Esophagus muscularis mucosa (tissue), 4 donors: ENCODE data around the gene SPATA22. TPM values are rescaled to one million over a fixed set of nuclear protein-coding genes. Genes with fewer than 3 reads are reported as not detected.
"Not testable (repeated sequence)": the region's sequence is repeated elsewhere in the genome, so short reads cannot be mapped to it uniquely, and the experiment has no call there.

Source experiments
- DNase-seq: peaks from one replicate; pipeline ENCODE4 v3.0.0-alpha.2; 2017; ENCODE audit errors: extremely low spot score
- H3K27ac ChIP-seq, 4 donors: fragments of 200-600 bp; sonication (generic); replicated peaks in 1 of 4; 1 replicate in 3 of 4; 2 replicates in 1 of 4; pipeline ENCODE4 v1.5.1; 2016 to 2019; ENCODE audit warnings: mild to moderate bottlenecking in 1 of 4
- H3K27me3 ChIP-seq, 4 donors: fragments of 200-600 bp; sonication (generic); one replicate each; pipeline versions ENCODE4 v1.5.1 to v1.6.0; 2016 to 2019
- H3K36me3 ChIP-seq, 4 donors: fragments of 200-600 bp; sonication (generic); one replicate each; pipeline ENCODE4 v1.5.1; 2016 to 2019
- H3K4me1 ChIP-seq, 4 donors: fragments of 200-600 bp; sonication (generic); one replicate each; pipeline ENCODE4 v1.5.1; 2016 to 2019
- H3K4me3 ChIP-seq, 4 donors: fragments of 200-600 bp; sonication (generic); 1 replicate in 2 of 4; 2 replicates in 2 of 4; pipeline ENCODE4 v1.5.1; 2016 to 2019; ENCODE audit warnings: mild to moderate bottlenecking in 4 of 4, moderate library complexity in 1 of 4
- H3K9me3 ChIP-seq, 4 donors: fragments of 200-600 bp; sonication (generic); 1 replicate in 3 of 4; 2 replicates in 1 of 4; pipeline ENCODE4 v1.5.1; 2016 to 2019
- EP300 ChIP-seq: sonication (generic); formaldehyde crosslinking; IDR thresholded peaks from one replicate; pipeline ENCODE4 v1.6.1; 2017; ENCODE audit warnings: antibody characterized with exemption
- POLR2A ChIP-seq: fragments of 450-650 bp; IDR thresholded peaks from one replicate; pipeline ENCODE4 v1.6.1; 2017; ENCODE audit warnings: antibody characterized with exemption, moderate library complexity, mild to moderate bottlenecking, low read depth
- POLR2AphosphoS5 ChIP-seq, 2 donors: sonication (generic); formaldehyde crosslinking; IDR thresholded peaks; one replicate each; pipeline ENCODE4 v1.6.1; 2017; ENCODE audit warnings: antibody characterized with exemption in 2 of 2
- WGBS: methylation state at CpG from one replicate; pipeline ENCODE4 v1.1.5; 2018; 5-methylcytosine and 5-hydroxymethylcytosine counted together
- intact Hi-C: fragments of 100-400 bp; cut with DNase I; formaldehyde crosslinking; loops from one replicate; pipeline ENCODE4 v1.15.1; 2023
- total RNA-seq, 4 donors: library from RNA; depleted of rRNA; stranded (reverse); fragments of >200 nt; gene quantifications; one replicate each; pipeline versions ENCODE4 v1.1.0 to v1.2.1, GENCODE V29; 2016
- TF ChIP-seq, protein P1 (sequence below), 3 experiments: fragments of 200-600 bp in 2 of 3; fragments of 450-650 bp in 1 of 3; sonication (generic) in 2 of 3; IDR thresholded peaks; one replicate each; pipeline ENCODE4 v1.5.1; 2017 to 2019; ENCODE audit warnings: antibody characterized with exemption in 3 of 3, mild to moderate bottlenecking in 2 of 3, moderate library complexity in 1 of 3

Gene SPATA22
- total RNA-seq, 4 donors from 2014 or later = 0.39 to 0.50 TPM; not detected in 2

DNA sequence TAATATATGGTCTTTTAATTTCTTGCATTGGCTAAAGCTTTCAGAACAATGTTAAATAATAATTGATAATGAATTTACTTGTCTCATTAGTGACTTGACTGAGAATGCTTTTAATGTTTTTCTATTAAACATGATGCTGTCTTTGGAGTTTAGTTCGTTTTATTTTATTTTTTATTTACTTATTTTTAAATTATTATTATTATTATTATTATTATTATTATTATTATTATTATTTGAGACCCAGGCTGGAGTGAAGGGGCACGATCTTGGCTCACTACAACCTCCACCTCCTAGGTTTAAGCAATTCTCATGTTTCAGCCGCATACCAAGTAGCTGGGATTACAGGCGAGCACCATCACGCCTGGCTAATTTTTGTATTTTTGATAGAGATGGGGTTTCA lies 56.0 kb downstream of the SPATA22 start:
- Histone ChIP-seq H3K27me3 (no peaks in the 10 kb centered on the region), H3K4me3 (no peak overlapping the region), H3K27ac (no peak overlapping the region), H3K9me3 (no peaks in the 10 kb centered on the region), H3K36me3 (no peaks in the 10 kb centered on the region), H3K4me1 (no peaks in the 10 kb centered on the region)
- intact Hi-C loops = no loop called here
- WGBS = 86% methylated on average over 5 of the region's 5 CpGs
- no peak for DNase-seq
- TF ChIP-seq POLR2A = no peak
- no peak for TF ChIP-seq EP300
- TF ChIP-seq, protein P1, sequence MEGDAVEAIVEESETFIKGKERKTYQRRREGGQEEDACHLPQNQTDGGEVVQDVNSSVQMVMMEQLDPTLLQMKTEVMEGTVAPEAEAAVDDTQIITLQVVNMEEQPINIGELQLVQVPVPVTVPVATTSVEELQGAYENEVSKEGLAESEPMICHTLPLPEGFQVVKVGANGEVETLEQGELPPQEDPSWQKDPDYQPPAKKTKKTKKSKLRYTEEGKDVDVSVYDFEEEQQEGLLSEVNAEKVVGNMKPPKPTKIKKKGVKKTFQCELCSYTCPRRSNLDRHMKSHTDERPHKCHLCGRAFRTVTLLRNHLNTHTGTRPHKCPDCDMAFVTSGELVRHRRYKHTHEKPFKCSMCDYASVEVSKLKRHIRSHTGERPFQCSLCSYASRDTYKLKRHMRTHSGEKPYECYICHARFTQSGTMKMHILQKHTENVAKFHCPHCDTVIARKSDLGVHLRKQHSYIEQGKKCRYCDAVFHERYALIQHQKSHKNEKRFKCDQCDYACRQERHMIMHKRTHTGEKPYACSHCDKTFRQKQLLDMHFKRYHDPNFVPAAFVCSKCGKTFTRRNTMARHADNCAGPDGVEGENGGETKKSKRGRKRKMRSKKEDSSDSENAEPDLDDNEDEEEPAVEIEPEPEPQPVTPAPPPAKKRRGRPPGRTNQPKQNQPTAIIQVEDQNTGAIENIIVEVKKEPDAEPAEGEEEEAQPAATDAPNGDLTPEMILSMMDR (IDR thresholded peaks at IDR 0.05) = no peak
- no peak for TF ChIP-seq POLR2AphosphoS5 (IDR thresholded peaks at IDR 0.05)

DNA sequence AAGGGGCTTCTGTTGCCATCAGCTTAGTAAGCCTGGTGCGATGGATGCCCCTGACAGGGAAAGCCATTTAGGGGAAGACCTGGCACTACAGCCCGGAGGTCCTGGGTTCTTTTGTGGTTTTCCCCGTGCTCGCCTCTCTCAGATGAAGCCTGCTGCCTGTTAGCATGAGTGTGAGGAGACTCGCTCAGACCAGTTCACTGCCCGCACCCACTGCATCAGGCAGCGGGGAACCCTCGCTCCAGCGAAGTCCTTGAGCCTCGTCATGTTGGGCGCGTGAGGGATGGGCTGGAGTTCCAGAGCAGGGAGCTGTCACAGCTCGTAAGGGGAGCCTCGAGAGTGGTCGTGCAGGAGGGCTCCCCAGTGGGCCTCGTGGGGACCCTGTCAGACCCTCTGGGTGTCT lies 59.4 kb downstream of the SPATA22 start:
- peaks cover 0 to 17% (median 8%) of the 10 kb centered on the region in 4 donors for H3K9me3 ChIP-seq
- WGBS = no CpG with 5 or more reads among the region's 16 CpGs
- H3K4me3 ChIP-seq, H3K4me1 ChIP-seq, H3K36me3 ChIP-seq, H3K27ac ChIP-seq, DNase-seq, H3K27me3 ChIP-seq, intact Hi-C loops: not testable (repeated sequence)

DNA sequence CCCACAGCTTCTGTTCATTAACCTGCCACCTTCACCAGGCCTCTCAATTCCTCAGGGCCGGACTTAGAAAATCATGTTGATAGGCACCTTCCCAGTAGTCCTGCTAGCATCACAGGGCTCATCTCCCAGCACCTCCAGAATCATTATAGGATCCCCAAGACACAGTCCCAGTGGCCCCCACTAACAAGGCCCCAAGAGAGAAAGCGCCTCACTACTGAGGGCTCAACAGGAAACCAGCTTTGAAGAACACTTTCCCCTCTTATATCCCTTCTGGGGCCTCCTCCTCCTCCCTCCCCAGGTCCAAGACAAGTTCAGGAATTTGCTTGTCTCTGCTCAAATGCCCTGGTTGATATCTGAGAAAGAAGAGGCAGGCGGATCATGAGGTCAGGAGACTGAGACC lies 60.5 kb downstream of the SPATA22 start, which contains the start of gene OR3A3:
OR3A3 (plus strand) TSS at position 301 of the 400 bp plus-strand sequence.
- TF ChIP-seq POLR2A = no peak
- Histone ChIP-seq H3K27me3 (no peaks in the 10 kb centered on the region), H3K4me3 (no peak within 1 kb of the TSS), H3K9me3 (peaks cover 0 to 28% (median 17%) of the 10 kb centered on the region in 4 donors), H3K4me1 (no peaks in the 10 kb centered on the region), H3K27ac (no peak within 1 kb of the TSS), H3K36me3 (no peaks in the 10 kb centered on the region)
- 70% methylated on average over 3 of the region's 3 CpGs for WGBS
- intact Hi-C loops = no loop called here
- no peak for DNase-seq

DNA sequence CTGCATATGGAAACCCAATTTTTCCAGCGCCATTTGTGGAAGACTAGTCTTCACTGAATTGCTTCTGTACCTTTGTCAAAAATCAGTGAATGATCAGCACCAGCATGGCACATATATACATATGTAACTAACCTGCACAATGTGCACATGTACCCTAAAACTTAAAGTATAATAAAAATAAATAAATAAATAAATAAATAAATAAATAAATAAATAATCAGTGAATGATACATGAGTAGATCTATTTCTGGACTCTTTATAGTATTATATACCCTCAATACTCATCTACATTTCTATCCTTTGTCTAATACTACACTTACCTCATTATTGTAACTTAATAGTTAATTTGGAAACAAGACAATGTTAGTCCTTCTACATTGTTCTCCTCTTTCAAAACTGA lies 67.8 kb downstream of the SPATA22 start:
- intact Hi-C loops, H3K27ac ChIP-seq, H3K27me3 ChIP-seq, H3K4me3 ChIP-seq, DNase-seq, H3K4me1 ChIP-seq, H3K36me3 ChIP-seq: not testable (repeated sequence)
- peaks cover 0 to 35% (median 21%) of the 10 kb centered on the region in 4 donors for H3K9me3 ChIP-seq
- 55% methylated on average over 1 of the region's 1 CpG for WGBS

DNA sequence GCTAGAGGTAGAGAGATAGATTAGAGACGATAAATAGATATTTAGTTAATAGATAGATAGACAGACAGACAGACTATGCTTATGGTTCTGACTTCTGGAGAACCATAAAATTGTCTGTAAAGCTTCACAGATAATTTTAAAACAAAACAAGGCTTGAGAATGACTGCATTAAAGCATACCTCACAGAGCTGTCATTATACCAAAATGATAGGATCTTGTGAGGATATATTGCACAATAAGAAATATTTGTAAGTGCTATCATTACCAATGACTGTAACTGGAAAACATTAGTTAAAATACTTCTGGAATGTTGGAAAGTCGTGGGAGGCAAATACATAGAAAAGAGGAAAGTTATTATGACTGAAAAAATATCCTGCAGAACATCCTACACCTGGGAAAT lies 69.8 kb downstream of the SPATA22 start:
- 60% methylated on average over 2 of the region's 2 CpGs for WGBS
- no peak overlapping the region for H3K4me3 ChIP-seq
- H3K36me3 ChIP-seq = no peaks in the 10 kb centered on the region
- intact Hi-C loops = no loop called here
- no peak for DNase-seq
- no peak for TF ChIP-seq EP300
- TF ChIP-seq, protein P1 (IDR thresholded peaks at IDR 0.05) = no peak
- TF ChIP-seq POLR2A = no peak
- no peak for TF ChIP-seq POLR2AphosphoS5 (IDR thresholded peaks at IDR 0.05)
- peaks cover 0 to 17% (median 10%) of the 10 kb centered on the region in 4 donors for H3K9me3 ChIP-seq
- no peaks in the 10 kb centered on the region for H3K27me3 ChIP-seq
- H3K27ac ChIP-seq = no peak overlapping the region
- H3K4me1 ChIP-seq = no peaks in the 10 kb centered on the region

DNA sequence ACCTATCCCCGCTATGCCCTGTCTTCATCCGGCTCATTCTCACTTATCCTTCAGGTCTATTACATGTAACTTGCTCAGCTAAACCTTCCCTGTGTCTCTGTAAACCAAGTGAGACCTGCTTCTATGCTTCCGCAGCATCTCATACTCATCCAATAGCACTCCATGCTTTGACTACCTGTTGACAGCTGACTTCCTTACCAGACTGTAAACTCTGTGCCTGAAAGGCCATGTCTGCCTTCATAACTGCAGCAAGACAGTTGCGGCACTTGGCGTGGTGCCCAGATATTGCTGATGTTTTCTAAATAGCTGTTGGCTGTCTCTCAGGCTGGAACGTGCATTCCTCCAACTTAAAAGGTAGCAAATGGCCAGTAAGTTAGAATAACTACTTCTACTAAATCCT lies 71.6 kb downstream of the SPATA22 start:
- WGBS = 53% methylated on average over 6 of the region's 6 CpGs
- Histone ChIP-seq H3K27ac (no peak overlapping the region), H3K9me3 (no peaks in the 10 kb centered on the region), H3K27me3 (peaks cover 0 to 6% (median 0%) of the 10 kb centered on the region in 4 donors), H3K36me3 (no peaks in the 10 kb centered on the region), H3K4me3 (no peak overlapping the region), H3K4me1 (no peaks in the 10 kb centered on the region)
- intact Hi-C loops = no loop called here
- TF ChIP-seq EP300 (no peak), POLR2A (no peak), POLR2AphosphoS5 (IDR thresholded peaks at IDR 0.05) (no peak)
- TF ChIP-seq, protein P1 (IDR thresholded peaks at IDR 0.05) = no peak
- no peak for DNase-seq
